H9 (cell line): ENCODE data around the gene NFATC4. TPM values are rescaled to one million over a fixed set of nuclear protein-coding genes. Genes with fewer than 3 reads are reported as not detected.

ENCODE experiments used
- DNase-seq: peaks from one replicate; pipeline ENCODE4 v3.0.0-alpha.2; 2017
- H2AFZ ChIP-seq: one replicate; pipeline ENCODE4 v1.6.1; 2013; ENCODE audit warnings: mild to moderate bottlenecking, low read length, control low read depth, moderate library complexity
- H2AK5ac ChIP-seq: 2 replicates; pipeline ENCODE4 v1.6.1; 2013; ENCODE audit warnings: low read length, control low read depth, mixed read lengths; ENCODE audit not compliant: insufficient read length
- H2BK120ac ChIP-seq: one replicate; pipeline ENCODE4 v1.6.1; 2013; ENCODE audit warnings: low read depth, mild to moderate bottlenecking, low read length, control low read depth, inconsistent platforms; ENCODE audit not compliant: poor library complexity, severe bottlenecking
- H2BK12ac ChIP-seq: 2 replicates; pipeline ENCODE4 v1.6.1; 2013; ENCODE audit warnings: low read length, control low read depth, mixed read lengths, low read depth; ENCODE audit not compliant: insufficient read length
- H2BK15ac ChIP-seq: 2 replicates; pipeline ENCODE4 v1.6.1; 2013; ENCODE audit warnings: low read depth, low read length, control low read depth
- H2BK20ac ChIP-seq: one replicate; pipeline ENCODE4 v1.6.1; 2013; ENCODE audit warnings: low read depth, mild to moderate bottlenecking, low read length, control low read depth, inconsistent platforms; ENCODE audit not compliant: poor library complexity, severe bottlenecking
- H2BK5ac ChIP-seq: 2 replicates; pipeline ENCODE4 v1.6.1; 2013; ENCODE audit warnings: low read length, control low read depth, mixed read lengths; ENCODE audit not compliant: insufficient read length
- H3K14ac ChIP-seq: 2 replicates; pipeline ENCODE4 v1.6.1; 2013; ENCODE audit warnings: low read length, control low read depth; ENCODE audit not compliant: insufficient read depth
- H3K18ac ChIP-seq: 2 replicates; pipeline ENCODE4 v1.6.1; 2013; ENCODE audit warnings: low read depth, mild to moderate bottlenecking, mixed read lengths, low read length, control low read depth; ENCODE audit not compliant: insufficient read length
- H3K23ac ChIP-seq: 2 replicates; pipeline ENCODE4 v1.6.1; 2013; ENCODE audit warnings: low read length, control low read depth, mixed read lengths, low read depth; ENCODE audit not compliant: insufficient read length
- H3K23me2 ChIP-seq: 2 replicates; pipeline ENCODE4 v1.6.1; 2013; ENCODE audit warnings: low read depth, mild to moderate bottlenecking, mixed read lengths, low read length, control low read depth; ENCODE audit not compliant: insufficient read length, poor library complexity, severe bottlenecking
- H3K27ac ChIP-seq: 2 replicates; pipeline ENCODE4 v1.5.1; 2013; ENCODE audit warnings: low read length, control low read depth, mixed read lengths, low read depth; ENCODE audit not compliant: insufficient read length
- H3K27me3 ChIP-seq: 2 replicates; pipeline ENCODE4 v1.6.1; 2013; ENCODE audit warnings: low read length, control low read depth, inconsistent platforms; ENCODE audit not compliant: insufficient read depth
- H3K4ac ChIP-seq: 2 replicates; pipeline ENCODE4 v1.6.1; 2013; ENCODE audit warnings: low read depth, mild to moderate bottlenecking, control low read depth, inconsistent platforms, low read length, moderate library complexity
- H3K4me1 ChIP-seq: 2 replicates; pipeline ENCODE4 v1.6.1; 2013; ENCODE audit warnings: low read length, control low read depth, inconsistent platforms; ENCODE audit not compliant: insufficient read depth
- H3K4me2 ChIP-seq: 2 replicates; pipeline ENCODE4 v1.6.1; 2013; ENCODE audit warnings: low read length, control low read depth, mixed read lengths; ENCODE audit not compliant: insufficient read length, insufficient read depth
- H3K56ac ChIP-seq: 2 replicates; pipeline ENCODE4 v1.6.1; 2013; ENCODE audit warnings: low read depth, mild to moderate bottlenecking, mixed read lengths, low read length, control low read depth; ENCODE audit not compliant: insufficient read length
- H3K79me1 ChIP-seq: 2 replicates; pipeline ENCODE4 v1.6.1; 2013; ENCODE audit warnings: low read depth, mild to moderate bottlenecking, moderate library complexity, low read length, control low read depth, inconsistent platforms; ENCODE audit not compliant: insufficient read depth, poor library complexity, severe bottlenecking
- H3K79me2 ChIP-seq: 2 replicates; pipeline ENCODE4 v1.6.1; 2013; ENCODE audit warnings: low read length, control low read depth, inconsistent platforms; ENCODE audit not compliant: insufficient read depth
- H3K9ac ChIP-seq: 2 replicates; pipeline ENCODE4 v1.6.1; 2013; ENCODE audit warnings: low read length, control low read depth, mixed read lengths; ENCODE audit not compliant: insufficient read length; ENCODE audit errors: extremely low read depth
- H3K9me3 ChIP-seq: one replicate; pipeline ENCODE4 v1.6.1; 2013; ENCODE audit warnings: low read depth, low read length, inconsistent platforms; ENCODE audit not compliant: control insufficient read depth
- H3T11ph ChIP-seq: one replicate; pipeline ENCODE4 v1.6.1; 2013; ENCODE audit warnings: mild to moderate bottlenecking, low read length, control low read depth, inconsistent platforms
- H4K20me1 ChIP-seq: one replicate; pipeline ENCODE4 v1.6.1; 2013; ENCODE audit not compliant: control insufficient read depth, insufficient read length, insufficient read depth
- H4K5ac ChIP-seq: 2 replicates; pipeline ENCODE4 v1.6.1; 2013; ENCODE audit warnings: low read depth, mild to moderate bottlenecking, mixed read lengths, low read length, control low read depth; ENCODE audit not compliant: insufficient read length
- H4K8ac ChIP-seq: replicated peaks from 2 replicates; pipeline ENCODE4 v1.6.1; 2013; ENCODE audit warnings: low read length, control low read depth, mixed read lengths, low read depth; ENCODE audit not compliant: insufficient read length
- H4K91ac ChIP-seq: 2 replicates; pipeline ENCODE4 v1.6.1; 2013; ENCODE audit warnings: low read depth, mild to moderate bottlenecking, moderate library complexity, mixed read lengths, low read length, control low read depth; ENCODE audit not compliant: insufficient read length
- H3K27ac Mint-ChIP-seq, 3 experiments: 2 replicates in 2 of 3; 3 replicates in 1 of 3; pipeline ENCODE4 v1.8.0; 2020 to 2021; ENCODE audit warnings: mixed read lengths in 3 of 3, mild to moderate bottlenecking in 1 of 3, moderate library complexity in 1 of 3
- H3K27me3 Mint-ChIP-seq: 2 replicates; pipeline ENCODE4 v1.8.0; 2021; ENCODE audit warnings: low read depth, mild to moderate bottlenecking, moderate library complexity, mixed read lengths
- H3K36me3 Mint-ChIP-seq, 3 experiments: 2 replicates in 2 of 3; 3 replicates in 1 of 3; pipeline ENCODE4 v1.8.0; 2020 to 2021; ENCODE audit warnings: low read depth in 3 of 3, mixed read lengths in 3 of 3; ENCODE audit not compliant: insufficient read depth in 1 of 3
- H3K4me1 Mint-ChIP-seq, 2 experiments: 2 replicates each; pipeline ENCODE4 v1.8.0; 2020; ENCODE audit warnings: mixed read lengths in 2 of 2
- H3K4me3 Mint-ChIP-seq, 2 experiments: 2 replicates in 1 of 2; 3 replicates in 1 of 2; pipeline ENCODE4 v1.8.0; 2020 to 2021; ENCODE audit warnings: mild to moderate bottlenecking in 2 of 2, mixed read lengths in 2 of 2, moderate library complexity in 1 of 2
- H3K9me3 Mint-ChIP-seq, 2 experiments: 2 replicates in 1 of 2; 3 replicates in 1 of 2; pipeline ENCODE4 v1.8.0; 2020; ENCODE audit warnings: mild to moderate bottlenecking in 2 of 2, mixed read lengths in 2 of 2, moderate library complexity in 1 of 2
- WGBS: extraction: QIAGEN DNeasy Blood & Tissue Kit; methylation state at CpG from one replicate; pipeline ENCODE4 v1.1.7; 2013; ENCODE audit warnings: missing lambda C conversion rate, low lambda C conversion rate, mixed read lengths; ENCODE audit not compliant: insufficient read length; ENCODE audit errors: extremely low coverage; 5-methylcytosine and 5-hydroxymethylcytosine counted together
- total RNA-seq: library from RNA; stranded (reverse); gene quantifications from 2 replicates; pipeline ENCODE4 v1.2.1, GENCODE V29; 2021
- TF ChIP-seq, protein P1 (sequence below): fragments of 200-600 bp; sonication (generic); conservative IDR thresholded peaks from 3 replicates; pipeline ENCODE4 v1.8.0; 2021; ENCODE audit warnings: antibody characterized with exemption, mild to moderate bottlenecking

Gene NFATC4
- total RNA-seq, 1 experiment from 2014 or later = 46.4 TPM

- Histone ChIP-seq H3K4me1 (no peaks in the 10 kb centered on the region), H3K27ac (no peak overlapping the region), H3K27me3 (no peaks in the 10 kb centered on the region), H3K23ac (no peak overlapping the region), H3K79me2 (no peaks in the 10 kb centered on the region), H3K9me3 (no peaks in the 10 kb centered on the region), H2BK12ac (no peak overlapping the region), H3K9ac (no peak overlapping the region), H3K79me1 (no peaks in the 10 kb centered on the region), H3K4me2 (no peak overlapping the region), H2AFZ (no peak overlapping the region), H4K91ac (no peak overlapping the region), H2AK5ac (no peak overlapping the region), H4K8ac (no peak overlapping the region), H3K18ac (no peak overlapping the region), H3K56ac (no peak overlapping the region), H2BK5ac (no peak overlapping the region), H4K20me1 (no peaks in the 10 kb centered on the region), H3K4ac (no peak overlapping the region), H2BK20ac (no peak overlapping the region), H3T11ph (no peak overlapping the region), H2BK120ac (no peak overlapping the region), H2BK15ac (no peak overlapping the region), H4K5ac (no peak overlapping the region), H3K14ac (no peak overlapping the region), H3K23me2 (no peaks in the 10 kb centered on the region)
- H3K27me3 Mint-ChIP-seq = no peaks in the 10 kb centered on the region
- TF ChIP-seq, protein P1, sequence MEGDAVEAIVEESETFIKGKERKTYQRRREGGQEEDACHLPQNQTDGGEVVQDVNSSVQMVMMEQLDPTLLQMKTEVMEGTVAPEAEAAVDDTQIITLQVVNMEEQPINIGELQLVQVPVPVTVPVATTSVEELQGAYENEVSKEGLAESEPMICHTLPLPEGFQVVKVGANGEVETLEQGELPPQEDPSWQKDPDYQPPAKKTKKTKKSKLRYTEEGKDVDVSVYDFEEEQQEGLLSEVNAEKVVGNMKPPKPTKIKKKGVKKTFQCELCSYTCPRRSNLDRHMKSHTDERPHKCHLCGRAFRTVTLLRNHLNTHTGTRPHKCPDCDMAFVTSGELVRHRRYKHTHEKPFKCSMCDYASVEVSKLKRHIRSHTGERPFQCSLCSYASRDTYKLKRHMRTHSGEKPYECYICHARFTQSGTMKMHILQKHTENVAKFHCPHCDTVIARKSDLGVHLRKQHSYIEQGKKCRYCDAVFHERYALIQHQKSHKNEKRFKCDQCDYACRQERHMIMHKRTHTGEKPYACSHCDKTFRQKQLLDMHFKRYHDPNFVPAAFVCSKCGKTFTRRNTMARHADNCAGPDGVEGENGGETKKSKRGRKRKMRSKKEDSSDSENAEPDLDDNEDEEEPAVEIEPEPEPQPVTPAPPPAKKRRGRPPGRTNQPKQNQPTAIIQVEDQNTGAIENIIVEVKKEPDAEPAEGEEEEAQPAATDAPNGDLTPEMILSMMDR = no peak
- H3K9me3 Mint-ChIP-seq = no peaks in the 10 kb centered on the region
- WGBS = no CpG with 5 or more reads among the region's 3 CpGs
- peaks cover 5 to 26% (median 13%) of the 10 kb centered on the region in 3 experiments; a peak in 6 of 7 replicates for H3K36me3 Mint-ChIP-seq
- peak; percentile 13 for DNase-seq
- H3K4me3 Mint-ChIP-seq = no peak overlapping the region
- H3K27ac Mint-ChIP-seq = no peak overlapping the region
- peaks cover 13 to 15% of the 10 kb centered on the region in 2 experiments for H3K4me1 Mint-ChIP-seq
Observed at GRCh38 chr14:24408764-24409163, 40.8 kb downstream of the NFATC4 start.
